Thoracic aorta (tissue), 2 donors: ENCODE measurements around the gene CAMK2A. TPM values are rescaled to one million over a fixed set of nuclear protein-coding genes. Genes with fewer than 3 reads are reported as not detected.

Source experiments
- ATAC-seq: fragments of 150-250 bp; one replicate; pipeline ENCODE4 v1.8.0; 2017; ENCODE audit warnings: low read depth; ENCODE audit not compliant: insufficient number of reproducible peaks, low FRiP score
- DNase-seq: peaks from one replicate; pipeline ENCODE4 v3.0.0-alpha.2; 2020; ENCODE audit warnings: low spot score
- H3K27ac ChIP-seq, 2 donors: fragments of 200-600 bp; sonication (generic); 1 replicate in 1 of 2; 2 replicates in 1 of 2; pipeline ENCODE4 v1.5.1; 2016; ENCODE audit warnings: mild to moderate bottlenecking in 2 of 2, moderate library complexity in 2 of 2
- H3K27me3 ChIP-seq: fragments of 200-600 bp; sonication (generic); replicated peaks from 2 replicates; pipeline ENCODE4 v1.6.0; 2016; ENCODE audit warnings: mild to moderate bottlenecking; ENCODE audit not compliant: insufficient read depth
- H3K36me3 ChIP-seq: fragments of 200-600 bp; sonication (generic); one replicate; pipeline ENCODE4 v1.5.1; 2016
- H3K4me1 ChIP-seq, 2 donors: fragments of 200-600 bp; sonication (generic); 1 replicate in 1 of 2; 2 replicates in 1 of 2; pipeline versions ENCODE4 v1.5.1 to v1.6.0; 2016; ENCODE audit warnings: low read depth in 2 of 2, mild to moderate bottlenecking in 1 of 2; ENCODE audit not compliant: control insufficient read depth in 1 of 2
- H3K4me3 ChIP-seq: fragments of 200-600 bp; sonication (generic); 2 replicates; pipeline ENCODE4 v1.5.1; 2016; ENCODE audit warnings: mild to moderate bottlenecking
- H3K9me3 ChIP-seq: fragments of 200-600 bp; sonication (generic); 2 replicates; pipeline ENCODE4 v1.5.1; 2016
- CTCF ChIP-seq: fragments of 200-600 bp; sonication (generic); IDR thresholded peaks from one replicate; pipeline ENCODE4 v1.5.1; 2019; ENCODE audit warnings: antibody characterized with exemption
- total RNA-seq, 2 donors: library from RNA; depleted of rRNA; stranded (reverse); fragments of >200 nt; gene quantifications; one replicate each; pipeline versions ENCODE4 v1.1.0 to v1.2.3, GENCODE V29; 2016

The CAMK2A gene
- total RNA-seq, 2 donors from 2014 or later: 0.35 TPM; not detected in 1

- no peak for TF ChIP-seq CTCF
- peak overlapping the region; percentile 77 to 91 for H3K27ac ChIP-seq
- no peak for ATAC-seq
Observed at GRCh38 chr5:150176745-150177477, 112.7 kb downstream of the CAMK2A start.

GRCh38 chr5:150175536-150175935, 114.0 kb downstream of the CAMK2A start:
- ATAC-seq (no peak), DNase-seq (no peak)
- Histone ChIP-seq H3K4me1 (peaks cover 17 to 52% of the 10 kb centered on the region in 2 donors), H3K27ac (peak overlapping the region; percentile 0 to 77), H3K27me3 (no peaks in the 10 kb centered on the region), H3K36me3 (no peaks in the 10 kb centered on the region), H3K9me3 (no peaks in the 10 kb centered on the region), H3K4me3 (no peak overlapping the region)
- TF ChIP-seq CTCF: peak; percentile 47

More at GRCh38 chr5:150176745-150177477, 112.7 kb downstream of the CAMK2A start:
- Histone ChIP-seq H3K9me3 (no peaks in the 10 kb centered on the region), H3K4me1 (peaks cover 25 to 66% of the 10 kb centered on the region in 2 donors), H3K4me3 (no peak overlapping the region), H3K36me3 (no peaks in the 10 kb centered on the region), H3K27me3 (no peaks in the 10 kb centered on the region)
- DNase-seq: no peak

- TF ChIP-seq CTCF: no peak
- no peaks in the 10 kb centered on the region for H3K9me3 ChIP-seq
- H3K4me3 ChIP-seq: no peak overlapping the region
- ATAC-seq (no peak), DNase-seq (no peak)
- no peaks in the 10 kb centered on the region for H3K27me3 ChIP-seq
- H3K27ac ChIP-seq: peak overlapping the region in 1 of 2 donors; percentile 1
- no peaks in the 10 kb centered on the region for H3K36me3 ChIP-seq
- H3K4me1 ChIP-seq: peaks cover 17 to 48% of the 10 kb centered on the region in 2 donors
Observed at GRCh38 chr5:150175076-150175475, 114.5 kb downstream of the CAMK2A start.

GRCh38 chr5:150174285-150174684, 115.3 kb downstream of the CAMK2A start:
- Histone ChIP-seq H3K4me1 (peaks cover 10 to 40% of the 10 kb centered on the region in 2 donors), H3K36me3 (no peaks in the 10 kb centered on the region), H3K4me3 (no peak overlapping the region), H3K9me3 (no peaks in the 10 kb centered on the region), H3K27ac (no peak overlapping the region), H3K27me3 (no peaks in the 10 kb centered on the region)
- no peak for ATAC-seq
- no peak for DNase-seq
- TF ChIP-seq CTCF: no peak

- no peaks in the 10 kb centered on the region for H3K9me3 ChIP-seq
- no peaks in the 10 kb centered on the region for H3K36me3 ChIP-seq
- DNase-seq (no peak), ATAC-seq (no peak)
- H3K4me1 ChIP-seq: peaks cover 10 to 33% of the 10 kb centered on the region in 2 donors
- H3K27me3 ChIP-seq: no peaks in the 10 kb centered on the region
- no peak overlapping the region for H3K4me3 ChIP-seq
- no peak for TF ChIP-seq CTCF
- no peak overlapping the region for H3K27ac ChIP-seq
Observed at GRCh38 chr5:150173161-150173560, 116.4 kb downstream of the CAMK2A start.
